RPMI8226 (cell line): Measurements from ENCODE around the gene PEPD.

ENCODE experiments used
- DNase-seq: peaks from one replicate; pipeline ENCODE4 v3.0.0-alpha.2; 2015

The PEPD gene

DNA sequence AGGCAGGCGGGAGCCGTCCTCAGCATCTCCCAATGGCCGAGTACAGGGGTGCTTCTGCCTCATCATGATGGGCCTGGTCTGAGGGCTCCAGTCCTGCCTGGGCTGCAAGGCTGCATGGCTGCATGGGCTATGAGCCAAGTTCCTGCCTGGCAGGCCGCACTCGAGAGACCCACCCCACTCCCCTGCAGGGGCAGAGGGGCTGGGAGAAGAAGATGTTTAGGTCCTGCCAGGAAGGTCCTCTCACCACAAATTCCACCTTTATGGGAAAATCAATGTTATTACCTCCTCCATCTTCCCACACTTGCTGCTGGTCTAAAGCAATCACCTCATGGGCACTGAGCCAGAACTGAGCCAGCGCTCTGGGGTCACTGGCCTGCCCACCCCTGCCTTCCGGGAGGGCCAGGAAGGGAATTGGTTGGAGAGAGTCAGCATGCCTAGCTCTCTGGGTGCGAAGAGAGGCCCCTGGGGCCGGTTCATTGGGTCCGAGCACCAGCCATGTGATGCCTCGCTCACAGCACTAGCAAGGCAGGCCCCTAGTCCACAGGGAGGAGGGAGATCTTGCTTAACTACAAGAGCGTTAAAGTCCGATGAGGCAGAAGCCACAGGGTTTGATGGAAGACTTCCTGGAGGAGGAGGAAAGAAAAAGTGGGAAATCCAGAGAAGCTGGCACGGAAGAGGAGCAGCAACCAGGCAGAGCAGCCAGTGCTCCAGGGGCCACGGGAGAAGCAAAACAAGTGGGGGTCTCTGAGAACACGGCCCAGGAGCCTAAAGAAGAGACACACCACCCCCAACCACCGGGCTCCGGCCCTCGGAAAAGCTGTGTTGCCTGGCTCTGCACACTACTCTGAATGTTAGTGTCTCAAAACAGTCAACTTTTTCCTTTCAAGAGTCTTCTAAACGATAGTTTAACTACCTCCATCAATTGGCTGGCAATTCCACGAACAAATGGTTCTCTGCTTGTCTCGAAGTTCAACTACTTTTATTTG is 84.9 kb downstream of the PEPD start:
- no peak for DNase-seq

DNA sequence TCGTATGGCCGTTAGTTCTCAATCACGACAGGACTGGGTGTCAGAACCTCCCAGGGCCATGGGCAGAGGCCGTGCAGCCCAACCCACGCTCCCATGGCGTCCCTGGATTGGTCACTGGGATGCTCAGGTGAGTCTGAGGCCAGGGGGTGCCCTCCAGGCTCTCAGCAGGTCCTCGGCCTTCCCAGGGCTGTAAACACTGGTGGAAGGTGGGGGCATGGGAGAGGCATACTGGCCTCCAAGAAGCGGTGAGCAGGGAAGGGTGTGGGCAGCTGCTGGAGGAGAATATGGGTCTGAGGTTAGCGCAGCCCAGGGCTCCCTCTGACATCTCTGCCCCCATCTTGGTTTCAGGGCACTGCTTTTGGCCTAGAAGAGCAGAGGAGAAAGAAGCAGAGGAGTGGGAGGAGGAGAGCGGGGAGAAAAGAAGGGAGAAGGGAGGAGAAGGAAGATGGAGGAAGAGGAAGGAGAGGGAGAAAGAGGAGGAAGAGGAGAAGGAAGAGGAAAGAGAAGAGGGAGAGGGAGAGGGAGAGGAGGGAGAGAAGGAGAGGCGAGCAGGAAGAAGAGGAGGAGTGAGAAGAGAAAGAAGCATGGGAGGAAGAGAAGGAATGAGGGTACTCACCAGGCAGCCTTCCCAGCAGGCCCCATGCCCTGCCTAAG is 85.8 kb downstream of the PEPD start:
- DNase-seq: no peak

DNA sequence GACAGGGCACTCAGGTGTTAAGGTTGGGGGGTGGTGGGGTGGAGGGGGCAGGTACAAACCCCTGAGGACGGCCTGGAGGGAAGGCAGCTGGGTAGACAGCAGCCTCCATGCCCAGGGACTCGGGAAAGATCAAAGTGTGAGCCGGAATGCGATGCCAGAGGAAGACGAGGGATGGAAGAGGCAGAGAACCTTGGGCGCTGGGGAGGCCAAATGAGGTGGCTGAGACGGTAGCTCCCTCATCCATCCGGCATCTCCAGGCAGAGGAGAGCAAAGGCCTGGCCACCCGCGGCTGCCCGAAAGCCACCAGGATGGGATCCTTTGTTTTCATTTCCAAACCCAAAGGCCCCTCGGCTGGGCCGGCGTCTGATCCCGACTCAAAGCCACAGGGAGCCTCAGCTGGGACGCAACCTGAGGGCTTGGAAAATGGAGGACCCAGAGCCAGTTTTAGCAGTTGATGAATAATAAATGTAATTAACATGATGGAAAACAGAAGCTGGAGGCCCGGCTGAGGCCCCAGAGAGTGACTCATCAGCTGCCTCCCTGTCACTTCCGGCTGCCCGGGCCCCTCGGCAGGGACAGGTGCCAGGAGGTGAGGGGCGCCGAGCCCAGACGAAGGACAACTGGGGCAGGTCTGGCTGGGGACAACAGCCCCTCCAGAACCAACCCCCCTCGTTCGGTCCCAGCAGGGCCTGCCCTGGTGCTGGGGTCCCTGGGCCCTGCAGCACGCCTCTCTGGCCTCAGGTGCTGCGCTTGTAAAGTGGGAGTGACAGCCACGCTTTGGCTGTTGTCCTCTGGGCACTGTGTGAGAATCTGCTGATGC is 86.5 kb downstream of the PEPD start:
- no peak for DNase-seq

DNA sequence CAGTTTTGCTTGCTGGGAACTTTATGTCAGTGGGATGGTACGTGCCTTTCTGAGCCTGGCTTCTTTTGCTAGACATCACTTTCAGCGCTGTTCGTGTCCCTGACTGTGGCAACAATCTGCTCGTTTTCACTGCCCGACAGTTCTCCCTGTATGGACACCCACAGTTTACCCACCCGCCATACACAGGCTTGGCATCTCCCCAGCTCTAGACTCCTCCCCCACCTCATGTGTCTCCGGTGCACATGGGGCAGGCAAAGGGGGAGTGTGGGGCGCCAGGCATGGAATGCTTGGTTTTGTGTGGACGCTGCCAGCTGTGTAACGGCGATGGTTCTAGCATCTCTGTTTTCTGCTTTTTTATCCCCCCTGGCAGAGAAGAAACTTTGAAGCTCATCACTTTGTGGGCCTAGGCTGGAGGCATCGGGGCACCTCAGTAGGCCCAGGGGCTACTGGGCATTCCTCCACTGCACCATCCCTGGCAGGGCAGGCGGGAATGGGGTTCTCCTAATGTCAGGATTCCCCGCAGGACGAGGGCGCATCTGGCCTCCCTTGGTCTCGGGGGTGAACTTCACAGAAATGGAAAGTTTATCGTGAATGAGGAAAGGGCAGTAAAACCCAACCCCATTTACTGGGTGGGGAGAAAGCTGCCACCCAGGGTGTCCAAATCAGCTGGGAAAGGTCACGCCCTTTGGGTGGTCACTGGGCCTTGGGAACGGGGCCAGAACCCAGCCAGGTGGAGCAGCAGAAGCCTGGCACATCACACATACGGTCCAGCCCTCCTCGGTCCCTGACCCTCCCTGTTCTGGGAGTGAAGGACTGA is 87.3 kb downstream of the PEPD start:
- DNase-seq: no peak

DNA sequence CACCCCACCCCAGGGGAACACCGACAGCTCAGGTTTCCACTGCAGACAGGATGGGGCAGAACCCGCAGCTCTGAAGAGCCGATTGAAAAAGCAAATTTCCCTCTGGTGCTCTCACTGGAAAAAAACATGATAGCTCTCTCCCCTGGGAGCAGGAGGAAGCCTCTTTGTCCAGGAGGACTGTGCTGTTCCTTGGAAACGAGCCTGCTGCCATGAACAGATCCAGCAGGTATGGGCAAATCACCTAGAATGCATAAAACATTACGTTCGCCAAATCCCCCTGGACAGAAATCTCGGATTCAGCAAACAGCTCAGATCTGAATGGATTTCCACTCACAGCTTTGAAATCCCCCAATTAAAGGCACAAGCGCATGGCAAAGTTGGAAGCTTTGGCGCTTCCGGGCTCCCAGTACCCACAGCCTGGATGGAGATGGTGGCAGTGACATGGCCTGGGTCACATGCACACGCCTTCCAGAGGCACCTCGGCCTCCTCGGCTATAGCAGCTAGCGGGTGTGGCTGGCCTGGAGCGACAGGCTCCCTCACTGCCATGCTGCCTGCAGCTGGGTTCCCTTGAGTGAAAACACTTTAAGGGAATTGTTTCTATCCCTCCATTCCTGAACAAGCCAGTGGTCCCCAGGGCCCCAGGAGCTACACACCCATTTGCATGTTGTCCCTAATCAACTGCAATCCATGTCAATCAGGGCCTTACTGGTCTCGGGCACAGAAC is 89.0 kb downstream of the PEPD start:
- DNase-seq: no peak

DNA sequence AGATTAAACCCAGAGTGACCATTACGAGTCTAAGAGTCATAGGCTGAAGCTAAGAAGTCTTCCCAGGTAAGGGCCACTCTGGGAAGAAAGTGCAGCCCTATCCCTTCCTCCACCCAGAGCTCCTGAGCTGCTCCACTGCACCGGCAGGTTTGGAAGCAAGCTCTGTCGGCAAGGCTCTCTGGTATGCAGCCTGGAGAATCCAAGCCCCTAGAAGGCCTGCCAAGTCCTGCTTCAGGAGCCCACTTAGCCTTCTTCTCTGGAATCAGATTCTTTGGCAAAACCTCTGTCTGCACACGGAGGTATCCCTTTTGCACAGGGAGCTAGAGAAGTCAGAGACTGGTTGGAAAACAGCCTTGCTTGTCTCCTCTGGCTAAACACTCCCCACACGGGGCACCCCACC is 89.6 kb downstream of the PEPD start:
- DNase-seq: no peak

DNA sequence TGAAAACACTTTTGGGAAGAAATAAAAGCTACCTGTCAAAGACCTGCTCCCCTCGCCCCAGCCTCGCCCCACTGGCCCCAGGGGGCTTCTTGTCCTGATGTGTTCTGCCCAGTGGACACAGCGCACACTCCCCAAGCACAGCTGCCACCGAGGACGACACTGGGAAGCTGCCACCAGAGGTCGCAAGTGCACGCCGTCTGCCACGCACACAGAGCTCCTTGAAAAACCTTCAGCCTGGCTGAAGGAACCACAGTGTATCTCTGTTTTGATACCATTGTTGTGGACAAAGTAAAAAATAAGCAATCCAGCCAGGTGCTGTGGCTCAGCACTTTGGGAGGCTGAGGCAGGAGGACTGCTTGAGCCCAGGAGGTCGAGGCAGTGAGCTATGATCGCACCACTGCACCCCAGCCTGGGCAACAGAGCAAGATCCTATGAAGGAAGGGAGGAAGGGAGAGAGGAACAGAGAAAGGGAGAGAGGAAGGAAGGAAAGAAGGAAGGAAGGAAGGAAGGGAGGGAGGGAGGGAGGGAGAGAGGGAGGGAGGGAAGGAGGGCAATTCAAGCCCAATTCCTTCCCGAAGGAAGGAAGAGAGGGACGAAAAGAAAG is 90.8 kb downstream of the PEPD start:
- DNase-seq: peak; percentile 65

DNA sequence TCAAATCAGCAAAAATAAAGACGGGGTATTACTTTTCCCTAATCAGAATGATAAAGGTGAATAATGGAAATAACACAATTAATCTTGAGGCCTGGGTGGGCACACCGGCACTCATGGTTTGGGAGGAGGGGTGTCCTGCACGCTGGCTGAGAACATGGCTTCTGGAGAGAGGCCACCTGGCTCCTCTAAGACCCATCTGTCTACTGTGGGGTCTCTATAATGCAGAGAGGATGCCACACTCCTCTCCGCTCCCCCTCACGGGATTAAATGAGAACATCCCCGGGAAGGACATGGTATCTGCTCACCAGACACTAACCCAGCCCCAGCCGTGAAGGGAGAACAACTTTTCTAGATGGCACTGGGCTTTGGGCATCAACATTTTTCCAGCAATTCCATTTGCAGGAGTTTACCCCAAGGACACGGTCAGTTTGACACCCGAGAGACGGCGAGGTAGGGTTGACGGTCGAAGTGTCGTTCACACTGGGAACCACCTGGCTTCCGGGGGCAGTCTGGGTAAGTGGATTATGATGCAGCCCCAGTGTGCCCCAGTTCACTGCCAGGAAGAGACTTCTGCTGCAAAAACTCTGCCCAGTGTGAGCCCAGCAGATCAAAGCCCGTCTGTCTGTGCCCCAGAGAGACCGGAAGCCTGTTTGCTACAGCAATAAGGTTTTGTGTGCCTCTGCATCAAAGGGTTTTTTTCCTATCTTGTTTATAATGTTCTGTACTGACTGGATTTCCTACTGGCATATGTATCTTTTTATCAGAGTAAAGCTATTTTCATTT is 91.5 kb downstream of the PEPD start:
- DNase-seq: no peak

DNA sequence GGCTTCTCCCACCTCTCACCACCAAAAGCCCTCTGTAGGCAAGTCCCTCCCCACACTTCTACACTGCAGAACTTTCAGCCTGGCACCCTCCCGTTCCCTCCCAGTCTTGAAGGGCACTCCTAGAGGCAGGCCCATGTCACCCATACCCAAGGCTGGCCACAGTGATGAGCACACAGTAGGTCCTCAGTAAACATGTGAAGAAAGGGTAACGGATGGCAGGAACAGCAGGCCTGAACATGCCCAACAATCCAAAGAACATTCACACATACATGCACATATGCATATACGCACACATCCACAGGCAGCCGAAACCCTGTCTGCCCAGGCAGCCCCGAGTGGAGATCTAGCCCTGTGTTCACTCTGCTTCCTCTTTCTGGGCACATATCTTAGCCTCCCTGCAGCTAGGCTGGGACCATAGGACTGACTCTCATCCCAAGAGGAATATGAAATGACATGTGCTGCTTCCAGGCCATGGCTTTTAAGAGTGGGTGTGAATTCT is 92.9 kb downstream of the PEPD start:
- DNase-seq: no peak

DNA sequence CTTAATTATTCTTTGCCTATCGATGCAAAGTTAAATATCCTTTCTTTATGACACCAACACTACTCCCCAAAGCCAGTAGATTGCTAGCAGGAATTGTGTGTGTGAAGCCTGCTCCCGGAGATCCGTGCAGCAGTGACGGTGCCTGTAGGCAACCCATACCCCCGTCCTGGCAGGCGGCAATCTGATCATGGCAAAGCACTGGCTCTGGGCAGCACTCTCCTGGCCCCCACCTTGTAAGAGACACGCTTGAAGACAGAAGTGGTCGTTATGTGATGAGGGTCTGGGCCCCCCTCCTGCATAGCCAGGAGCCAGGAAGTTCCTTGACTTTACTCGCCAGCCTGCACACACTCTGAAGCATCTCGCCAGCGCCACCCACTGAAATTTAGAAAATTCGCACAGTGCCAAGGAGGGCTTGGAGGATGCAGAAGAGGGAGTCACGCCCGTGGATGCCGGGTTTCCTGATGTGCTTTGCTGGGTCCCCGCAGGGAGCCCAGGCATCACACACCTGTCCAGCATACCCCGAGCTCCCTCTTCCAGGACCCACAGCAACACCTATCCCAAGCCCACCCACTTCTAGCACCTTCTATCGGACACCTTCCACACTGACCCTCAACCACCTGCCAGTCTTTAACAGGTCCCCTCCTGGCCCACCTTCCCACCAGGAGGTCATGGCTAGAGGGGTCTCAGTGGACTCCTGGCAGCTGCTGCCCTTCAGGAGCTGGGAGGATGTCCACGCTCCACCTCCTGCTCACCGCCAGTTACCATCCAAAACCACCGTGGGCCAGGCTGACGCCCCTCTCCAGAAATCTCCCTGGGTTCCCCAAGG is 93.6 kb downstream of the PEPD start:
- no peak for DNase-seq

DNA sequence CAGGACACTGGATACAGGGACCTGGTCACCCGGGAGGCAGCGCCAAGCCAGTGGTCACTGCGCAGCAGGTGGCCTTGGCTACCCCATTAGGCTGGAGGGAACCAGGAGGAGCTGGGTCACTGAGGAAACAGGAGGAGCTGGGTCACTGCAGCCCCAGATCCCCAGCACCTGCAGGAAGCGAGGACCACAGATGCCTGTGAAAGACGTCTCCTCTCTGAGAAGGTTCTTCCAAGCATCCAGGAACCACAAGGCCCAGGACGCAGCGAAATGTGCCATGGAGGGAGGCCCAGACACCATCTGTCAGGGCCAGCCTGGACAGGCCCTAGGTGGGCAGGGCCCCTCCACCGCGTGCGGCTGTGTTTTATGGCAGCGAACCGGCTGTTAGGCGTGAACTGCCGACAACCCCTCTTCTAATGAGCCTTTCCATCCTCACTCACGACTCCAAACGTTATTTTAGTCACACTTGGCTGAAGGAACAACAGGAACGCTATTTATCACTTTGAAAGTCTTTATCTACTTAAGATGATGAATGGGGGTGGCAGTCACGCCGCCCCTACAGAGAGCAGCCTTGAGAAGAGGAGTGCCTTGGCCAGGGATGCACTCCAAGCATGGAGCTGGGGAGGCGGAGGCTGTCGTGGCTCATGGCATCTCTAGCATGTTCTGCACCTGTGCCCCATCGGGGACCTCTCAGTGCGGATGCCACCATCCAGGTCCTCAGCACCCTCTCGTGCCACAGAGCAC is 94.8 kb downstream of the PEPD start:
- DNase-seq: no peak

DNA sequence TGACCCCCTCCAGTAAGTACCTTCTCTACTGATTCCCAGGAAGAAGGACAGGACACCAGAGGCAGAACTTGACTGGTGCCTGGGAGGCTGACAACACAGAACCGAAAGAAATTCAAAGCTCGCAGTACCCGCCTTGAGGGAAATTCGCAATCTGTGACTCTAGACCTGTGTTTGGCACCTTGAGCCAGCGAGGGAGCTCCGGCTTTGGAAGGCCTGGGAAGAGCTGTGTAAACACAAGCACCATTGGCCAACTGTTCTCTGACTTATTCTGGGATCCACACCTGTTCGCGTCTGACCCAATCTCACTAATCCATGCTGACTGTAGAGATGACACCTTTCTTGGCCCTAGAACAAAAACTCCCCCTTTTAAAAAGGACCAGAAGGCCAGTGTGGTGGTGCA is 97.4 kb downstream of the PEPD start:
- DNase-seq: no peak

DNA sequence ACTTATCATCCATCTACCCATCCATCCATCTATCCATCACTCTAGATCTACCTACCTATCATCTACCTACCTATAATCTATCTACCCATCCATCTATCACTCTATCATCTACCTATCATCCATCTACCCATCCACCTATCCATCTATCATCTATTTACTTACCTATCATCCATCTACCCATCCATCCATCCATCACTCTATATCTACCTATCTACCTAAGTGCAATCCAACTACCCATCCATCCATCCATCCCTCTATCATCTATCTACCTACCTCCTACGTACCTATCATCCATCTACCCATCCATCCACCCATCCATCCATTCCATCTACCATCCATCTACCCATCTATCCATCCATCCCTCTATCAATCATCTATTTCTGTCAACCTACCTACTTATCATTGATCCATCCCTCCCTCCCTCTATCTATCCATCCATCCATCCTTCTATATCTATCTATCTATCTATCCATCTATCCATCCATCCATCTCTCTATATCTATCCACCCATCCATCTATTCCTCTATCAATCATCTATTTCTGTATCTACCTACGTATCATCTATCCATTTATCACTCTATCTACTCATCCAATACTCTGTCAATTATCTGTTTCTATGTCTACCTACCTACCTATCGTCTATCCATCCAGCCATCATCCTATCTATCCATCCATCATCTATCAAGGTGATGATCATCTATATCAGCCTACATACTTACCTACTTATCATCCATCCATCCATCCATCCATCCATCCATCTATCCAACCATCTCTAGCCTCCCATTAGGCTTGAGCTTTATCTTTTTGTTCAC is 99.0 kb downstream of the PEPD start:
- DNase-seq: no peak

DNA sequence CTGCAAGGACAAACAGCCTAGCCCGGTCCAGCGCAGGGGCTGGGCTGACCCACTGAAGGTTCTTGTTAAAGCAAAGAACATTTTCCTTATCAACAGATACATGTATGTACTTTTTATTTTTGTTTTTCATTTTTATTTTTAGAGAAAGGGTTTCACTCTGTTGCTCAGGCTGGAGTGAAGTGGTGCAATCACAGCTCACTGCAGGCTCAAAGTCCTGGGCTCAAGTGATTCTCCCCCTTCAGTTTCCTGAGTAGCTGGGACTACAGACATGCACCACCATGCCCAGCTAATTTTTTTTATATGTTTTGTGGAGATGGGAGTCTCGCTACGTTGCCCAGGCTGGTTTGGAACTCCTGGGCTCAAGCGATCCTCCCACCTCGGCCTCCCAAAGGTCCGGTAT is 100.2 kb downstream of the PEPD start:
- no peak for DNase-seq

DNA sequence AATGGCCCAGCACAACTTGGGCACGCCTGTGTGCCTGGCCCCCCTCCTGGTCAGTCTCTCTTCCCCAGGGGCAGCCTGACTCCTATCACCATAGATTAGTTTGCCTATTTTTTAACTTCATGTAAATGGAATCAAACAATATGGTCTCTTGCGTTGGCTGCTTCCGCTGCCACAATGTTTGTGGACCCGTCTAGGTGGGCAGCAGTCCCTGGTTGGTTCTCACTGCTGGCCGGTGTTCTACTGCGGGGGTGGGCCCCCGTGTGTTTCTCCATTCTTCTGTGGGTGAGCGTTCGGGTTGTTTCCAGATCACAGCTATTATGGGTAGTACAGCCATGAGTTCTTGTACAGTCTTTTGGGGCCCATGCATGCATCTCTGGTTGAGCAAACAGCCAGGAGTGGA is 100.8 kb downstream of the PEPD start:
- no peak for DNase-seq

DNA sequence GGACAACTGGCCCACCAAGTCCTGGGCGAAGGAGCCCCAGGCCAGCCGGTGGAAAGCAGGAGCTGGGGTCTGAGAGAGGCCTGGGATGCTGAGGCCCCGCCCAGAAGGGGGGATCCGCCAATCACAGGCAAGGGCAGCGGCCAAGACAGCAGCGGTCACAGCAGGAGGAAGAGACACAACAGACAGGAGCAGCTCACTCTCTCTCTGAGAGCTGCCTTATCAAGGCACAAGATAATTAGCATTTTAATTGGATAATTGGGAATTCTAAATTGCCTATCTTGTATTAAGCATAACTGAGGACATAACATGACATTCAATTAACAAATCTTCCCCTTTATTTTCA is 101.8 kb downstream of the PEPD start:
- no peak for DNase-seq

DNA sequence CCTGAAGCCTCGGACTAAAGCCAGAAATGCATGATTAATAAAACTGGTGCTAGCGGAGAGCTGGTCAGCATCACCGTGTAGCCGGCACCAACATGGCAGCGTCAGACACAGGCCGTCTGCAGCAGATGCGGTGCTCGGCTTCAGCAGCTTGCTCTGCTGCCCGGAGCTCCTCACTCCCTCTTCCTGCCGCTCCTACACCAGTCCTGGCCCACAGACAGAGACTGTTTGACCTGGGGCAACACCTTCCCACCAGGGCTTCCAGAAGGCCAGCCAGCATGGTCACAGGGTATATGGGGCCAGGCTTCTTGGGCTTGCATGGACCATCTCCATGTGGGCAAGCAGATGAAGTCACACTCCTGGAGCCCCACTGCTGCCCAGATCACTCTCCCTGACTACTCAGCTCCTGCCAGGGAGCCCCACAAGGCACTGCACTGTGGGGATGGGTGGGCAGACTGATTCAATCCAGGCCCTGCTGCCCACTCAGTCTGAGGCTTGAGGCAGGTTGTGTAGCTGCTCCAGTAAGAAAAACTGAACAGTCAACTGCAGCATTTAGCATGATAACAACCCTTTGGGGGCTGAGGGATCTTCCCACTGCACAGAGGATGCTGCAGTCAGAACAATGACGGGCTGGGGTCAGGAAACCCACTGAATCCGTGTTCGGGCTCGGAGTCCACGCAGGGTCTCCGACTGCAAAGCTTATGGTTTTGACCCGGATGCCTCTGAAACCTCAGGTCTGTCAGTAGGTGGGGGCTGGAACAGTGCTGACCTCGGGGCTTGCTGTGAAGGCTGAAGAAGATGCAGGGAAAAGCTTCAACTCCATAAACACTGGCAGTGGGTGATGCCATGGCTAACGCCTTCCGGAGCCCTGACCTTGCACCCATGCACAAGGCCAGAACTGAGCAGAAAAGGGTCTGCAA is 102.5 kb downstream of the PEPD start:
- no peak for DNase-seq
